ENCODE data around the gene C19orf81. TPM values are rescaled to one million over a fixed set of nuclear protein-coding genes. Genes with fewer than 3 reads are reported as not detected.

C19orf81 gene
- total RNA-seq, 1 donor from 2014 or later = 10.4 TPM

DNA sequence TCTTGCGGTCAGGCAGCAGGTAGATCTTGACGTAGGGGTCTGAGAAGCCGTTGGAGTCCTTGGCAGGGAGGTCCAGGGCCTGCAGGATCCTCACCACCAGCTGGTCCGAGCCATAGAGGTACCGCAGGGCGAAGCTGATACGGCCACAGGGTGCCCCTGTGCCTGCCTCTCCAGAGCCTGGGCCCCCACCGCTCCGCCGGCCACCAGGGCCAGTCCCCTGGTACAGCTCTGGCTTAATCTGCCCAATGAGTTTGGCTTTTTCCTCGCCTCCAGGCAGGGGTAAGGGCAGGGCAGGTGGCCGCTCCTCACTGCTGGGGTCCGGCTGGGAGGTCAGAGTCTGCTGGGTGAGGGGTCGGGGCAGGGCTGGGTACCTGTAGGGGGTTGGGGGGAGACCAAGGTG, 19.4 kb upstream of the C19orf81 start:
- Mint-ChIP-seq H3K9me3 (ENCODE audit: unreplicated experiment) (peaks cover 15% of the 10 kb centered on the region), H3K4me1 (ENCODE audit: low read depth, unreplicated experiment) (no peaks in the 10 kb centered on the region), H3K36me3 (ENCODE audit: unreplicated experiment) (peaks cover 5% of the 10 kb centered on the region), H3K27me3 (ENCODE audit: unreplicated experiment) (peaks cover 12% of the 10 kb centered on the region), H3K27ac (ENCODE audit: unreplicated experiment) (no peak overlapping the region), H3K4me3 (ENCODE audit: unreplicated experiment) (no peak overlapping the region)
- no peak for DNase-seq
- TF ChIP-seq, protein P1, sequence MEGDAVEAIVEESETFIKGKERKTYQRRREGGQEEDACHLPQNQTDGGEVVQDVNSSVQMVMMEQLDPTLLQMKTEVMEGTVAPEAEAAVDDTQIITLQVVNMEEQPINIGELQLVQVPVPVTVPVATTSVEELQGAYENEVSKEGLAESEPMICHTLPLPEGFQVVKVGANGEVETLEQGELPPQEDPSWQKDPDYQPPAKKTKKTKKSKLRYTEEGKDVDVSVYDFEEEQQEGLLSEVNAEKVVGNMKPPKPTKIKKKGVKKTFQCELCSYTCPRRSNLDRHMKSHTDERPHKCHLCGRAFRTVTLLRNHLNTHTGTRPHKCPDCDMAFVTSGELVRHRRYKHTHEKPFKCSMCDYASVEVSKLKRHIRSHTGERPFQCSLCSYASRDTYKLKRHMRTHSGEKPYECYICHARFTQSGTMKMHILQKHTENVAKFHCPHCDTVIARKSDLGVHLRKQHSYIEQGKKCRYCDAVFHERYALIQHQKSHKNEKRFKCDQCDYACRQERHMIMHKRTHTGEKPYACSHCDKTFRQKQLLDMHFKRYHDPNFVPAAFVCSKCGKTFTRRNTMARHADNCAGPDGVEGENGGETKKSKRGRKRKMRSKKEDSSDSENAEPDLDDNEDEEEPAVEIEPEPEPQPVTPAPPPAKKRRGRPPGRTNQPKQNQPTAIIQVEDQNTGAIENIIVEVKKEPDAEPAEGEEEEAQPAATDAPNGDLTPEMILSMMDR (IDR thresholded peaks at IDR 0.05; ENCODE audit: partially characterized antibody, unreplicated experiment) = no peak

DNA sequence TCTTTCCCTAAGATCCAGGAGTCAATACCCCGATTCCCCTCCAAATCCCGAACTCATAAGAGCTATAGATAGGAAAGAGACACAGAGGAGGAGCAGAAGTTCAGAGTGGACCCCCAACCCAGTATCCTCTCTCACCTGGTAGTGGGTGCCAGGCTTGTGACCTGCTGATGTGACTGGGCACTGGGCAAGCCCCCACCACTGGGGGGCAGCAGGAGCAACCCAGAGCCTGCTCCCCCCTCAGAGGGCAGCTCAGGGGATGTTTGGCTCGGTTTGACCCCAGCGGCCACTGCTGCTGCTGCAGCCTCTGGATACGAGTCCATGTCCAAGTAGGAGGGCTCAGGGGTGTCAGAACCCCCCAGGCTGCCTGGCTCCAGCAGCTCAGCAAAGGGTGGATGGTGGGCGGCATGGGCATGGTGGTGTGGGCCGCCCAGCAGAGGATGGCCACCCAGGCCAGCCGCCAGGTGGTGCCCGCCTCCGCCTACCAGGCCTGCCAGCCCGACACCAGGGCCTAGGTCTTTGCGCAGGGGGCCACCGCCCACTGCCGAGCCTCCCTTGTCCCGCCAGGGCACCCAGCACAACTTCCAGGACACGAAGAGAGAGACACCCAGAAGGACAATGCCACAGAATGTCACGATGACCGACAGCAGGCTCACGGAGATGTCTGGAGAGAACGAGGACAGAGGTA, 17.0 kb upstream of the C19orf81 start:
- H3K27ac Mint-ChIP-seq (ENCODE audit: unreplicated experiment) = no peak overlapping the region
- DNase-seq = no peak
- peaks cover 16% of the 10 kb centered on the region for H3K9me3 Mint-ChIP-seq (ENCODE audit: unreplicated experiment)
- no peak overlapping the region for H3K4me3 Mint-ChIP-seq (ENCODE audit: unreplicated experiment)
- H3K4me1 Mint-ChIP-seq (ENCODE audit: low read depth, unreplicated experiment) = no peaks in the 10 kb centered on the region
- TF ChIP-seq, protein P1 (IDR thresholded peaks at IDR 0.05; ENCODE audit: partially characterized antibody, unreplicated experiment) = no peak
- peaks cover 11% of the 10 kb centered on the region for H3K27me3 Mint-ChIP-seq (ENCODE audit: unreplicated experiment)
- peaks cover 20% of the 10 kb centered on the region for H3K36me3 Mint-ChIP-seq (ENCODE audit: unreplicated experiment)

DNA sequence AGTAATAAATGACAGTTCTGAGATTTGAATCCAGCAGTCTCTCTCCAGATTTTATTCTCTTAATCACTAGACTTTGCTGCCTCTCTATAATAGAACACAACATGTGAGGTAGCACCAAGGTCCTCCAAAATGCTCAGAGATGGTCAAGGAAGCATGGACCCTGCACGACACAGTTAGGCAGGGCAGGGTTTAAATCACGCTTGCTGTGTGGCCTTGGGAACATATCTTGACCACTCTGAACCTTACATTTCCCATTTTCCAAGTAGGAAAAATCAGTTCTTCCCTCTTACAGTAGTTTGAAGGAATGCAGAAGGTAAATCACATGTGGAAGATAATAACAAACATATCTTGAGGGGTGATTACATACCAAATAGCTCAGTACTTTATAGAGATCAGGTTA, 15.9 kb upstream of the C19orf81 start:
- peaks cover 1% of the 10 kb centered on the region for H3K4me1 Mint-ChIP-seq (ENCODE audit: low read depth, unreplicated experiment)
- peaks cover 17% of the 10 kb centered on the region for H3K27me3 Mint-ChIP-seq (ENCODE audit: unreplicated experiment)
- H3K4me3 Mint-ChIP-seq (ENCODE audit: unreplicated experiment) = no peak overlapping the region
- TF ChIP-seq, protein P1 (IDR thresholded peaks at IDR 0.05; ENCODE audit: partially characterized antibody, unreplicated experiment) = no peak
- H3K27ac Mint-ChIP-seq (ENCODE audit: unreplicated experiment) = no peak overlapping the region
- H3K9me3 Mint-ChIP-seq (ENCODE audit: unreplicated experiment) = peaks cover 19% of the 10 kb centered on the region
- no peak for DNase-seq
- peaks cover 20% of the 10 kb centered on the region for H3K36me3 Mint-ChIP-seq (ENCODE audit: unreplicated experiment)

DNA sequence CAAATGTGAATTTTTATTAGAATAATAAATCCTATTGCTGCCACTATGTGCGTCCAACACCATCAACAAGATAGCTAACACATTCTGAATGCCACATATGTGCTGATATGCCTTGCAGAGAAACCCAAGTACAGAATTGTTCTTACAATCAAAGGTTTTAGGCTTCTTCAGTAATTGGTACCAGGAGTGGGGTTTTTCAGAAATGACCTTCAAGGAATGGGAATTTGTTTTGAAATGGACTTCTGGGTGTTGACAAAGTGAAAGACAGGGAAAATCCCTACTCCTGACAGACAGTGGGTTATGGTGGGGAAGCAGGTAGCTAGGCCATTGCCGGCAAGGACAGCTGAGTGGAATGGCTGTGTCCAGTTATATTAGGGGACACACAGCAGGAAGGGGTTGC, 15.3 kb upstream of the C19orf81 start:
- Mint-ChIP-seq H3K9me3 (ENCODE audit: unreplicated experiment) (peaks cover 24% of the 10 kb centered on the region), H3K4me1 (ENCODE audit: low read depth, unreplicated experiment) (peaks cover 5% of the 10 kb centered on the region), H3K27ac (ENCODE audit: unreplicated experiment) (no peak overlapping the region), H3K27me3 (ENCODE audit: unreplicated experiment) (peaks cover 20% of the 10 kb centered on the region), H3K36me3 (ENCODE audit: unreplicated experiment) (peaks cover 20% of the 10 kb centered on the region), H3K4me3 (ENCODE audit: unreplicated experiment) (no peak overlapping the region)
- no peak for DNase-seq
- TF ChIP-seq, protein P1 (IDR thresholded peaks at IDR 0.05; ENCODE audit: partially characterized antibody, unreplicated experiment) = no peak

DNA sequence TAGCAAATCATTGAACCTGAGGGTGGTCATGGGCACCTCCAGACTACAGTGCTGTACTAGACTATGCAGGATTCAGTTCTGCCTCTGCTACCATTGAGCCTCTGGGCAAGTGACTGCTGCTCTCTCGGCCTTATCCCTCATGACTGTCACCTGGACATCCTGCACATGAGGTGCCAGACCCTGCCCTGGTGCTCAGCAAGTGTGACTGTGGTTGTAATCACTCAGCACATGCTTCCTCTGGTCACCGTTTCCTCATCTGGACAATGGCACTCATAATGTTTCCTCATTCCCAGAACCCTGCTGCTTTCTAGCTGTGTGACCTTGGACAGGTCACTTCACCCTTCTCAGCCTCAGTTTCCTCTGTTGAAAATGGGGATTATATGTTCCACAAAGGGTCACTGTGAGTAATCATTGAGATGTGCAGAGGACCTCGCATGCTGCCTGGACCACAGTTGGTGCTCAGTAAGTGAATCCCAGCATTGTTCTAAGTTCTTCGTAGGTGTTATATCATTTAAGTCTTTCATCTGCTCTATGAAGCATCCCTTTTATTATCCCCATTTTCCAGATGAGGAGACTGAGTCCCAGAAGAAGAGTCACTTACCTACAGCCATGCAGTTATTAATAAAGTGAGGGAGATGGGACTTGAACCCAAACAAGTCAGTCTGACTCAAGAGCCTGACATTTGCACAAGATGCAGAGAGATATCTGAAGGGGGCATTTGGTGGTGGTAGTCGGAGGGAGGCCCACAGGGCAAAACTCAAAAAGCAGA, 12.7 kb upstream of the C19orf81 start:
- peaks cover 20% of the 10 kb centered on the region for H3K9me3 Mint-ChIP-seq (ENCODE audit: unreplicated experiment)
- H3K27ac Mint-ChIP-seq (ENCODE audit: unreplicated experiment) = no peak overlapping the region
- DNase-seq = no peak
- peaks cover 5% of the 10 kb centered on the region for H3K4me1 Mint-ChIP-seq (ENCODE audit: low read depth, unreplicated experiment)
- peaks cover 18% of the 10 kb centered on the region for H3K27me3 Mint-ChIP-seq (ENCODE audit: unreplicated experiment)
- H3K36me3 Mint-ChIP-seq (ENCODE audit: unreplicated experiment) = peaks cover 20% of the 10 kb centered on the region
- TF ChIP-seq, protein P1 (IDR thresholded peaks at IDR 0.05; ENCODE audit: partially characterized antibody, unreplicated experiment) = no peak
- no peak overlapping the region for H3K4me3 Mint-ChIP-seq (ENCODE audit: unreplicated experiment)

Measured in glutamatergic neuron (in vitro differentiated cells).